ENCODE measurements around the gene RFX8. TPM values are rescaled to one million over a fixed set of nuclear protein-coding genes. Genes with fewer than 3 reads are reported as not detected.

RFX8 gene
- total RNA-seq, 2 donors from 2014 or later = 0.14 to 0.85 TPM

DNA sequence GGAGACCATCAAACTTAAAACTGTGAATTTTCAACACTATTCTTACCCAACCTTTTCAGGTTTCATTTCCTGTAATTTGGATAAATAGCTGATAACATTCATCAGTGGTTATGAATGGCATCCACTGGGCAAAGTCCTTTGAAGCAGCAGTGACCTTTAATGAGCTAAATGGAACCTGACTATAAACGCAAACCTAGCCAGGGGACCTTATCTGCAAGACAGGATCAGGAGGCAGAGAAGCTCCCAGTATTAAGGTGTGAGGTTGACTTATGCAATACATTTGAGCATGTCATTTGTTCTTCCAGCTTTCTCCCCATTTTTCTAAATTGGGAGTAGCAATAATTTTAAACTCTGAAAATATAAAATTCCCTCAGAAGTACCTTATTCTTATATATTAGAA lies 126.0 kb downstream of the RFX8 start:
- no peak for DNase-seq (ENCODE audit: low spot score)
- no peak for ATAC-seq (ENCODE audit: insufficient number of reproducible peaks, low FRiP score, low read depth)

More for the DNA sequence above, 126.0 kb downstream of the RFX8 start:
- Histone ChIP-seq H3K27me3 (replicated peaks; ENCODE audit: insufficient read depth) (no peaks in the 10 kb centered on the region), H3K36me3 (no peaks in the 10 kb centered on the region), H3K9me3 (no peaks in the 10 kb centered on the region), H3K4me3 (no peak overlapping the region), H3K4me1 (ENCODE audit: control insufficient read depth in 1 of 2, low read depth in 2 of 2) (no peaks in the 10 kb centered on the region), H3K27ac (no peak overlapping the region)
- TF ChIP-seq, protein P1, sequence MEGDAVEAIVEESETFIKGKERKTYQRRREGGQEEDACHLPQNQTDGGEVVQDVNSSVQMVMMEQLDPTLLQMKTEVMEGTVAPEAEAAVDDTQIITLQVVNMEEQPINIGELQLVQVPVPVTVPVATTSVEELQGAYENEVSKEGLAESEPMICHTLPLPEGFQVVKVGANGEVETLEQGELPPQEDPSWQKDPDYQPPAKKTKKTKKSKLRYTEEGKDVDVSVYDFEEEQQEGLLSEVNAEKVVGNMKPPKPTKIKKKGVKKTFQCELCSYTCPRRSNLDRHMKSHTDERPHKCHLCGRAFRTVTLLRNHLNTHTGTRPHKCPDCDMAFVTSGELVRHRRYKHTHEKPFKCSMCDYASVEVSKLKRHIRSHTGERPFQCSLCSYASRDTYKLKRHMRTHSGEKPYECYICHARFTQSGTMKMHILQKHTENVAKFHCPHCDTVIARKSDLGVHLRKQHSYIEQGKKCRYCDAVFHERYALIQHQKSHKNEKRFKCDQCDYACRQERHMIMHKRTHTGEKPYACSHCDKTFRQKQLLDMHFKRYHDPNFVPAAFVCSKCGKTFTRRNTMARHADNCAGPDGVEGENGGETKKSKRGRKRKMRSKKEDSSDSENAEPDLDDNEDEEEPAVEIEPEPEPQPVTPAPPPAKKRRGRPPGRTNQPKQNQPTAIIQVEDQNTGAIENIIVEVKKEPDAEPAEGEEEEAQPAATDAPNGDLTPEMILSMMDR (IDR thresholded peaks at IDR 0.05) = no peak

Other genes with a start within 250 kb of the RFX8 start
- gene CNOT11, start 222.2 kb downstream of the RFX8 start, total RNA-seq = 10 to 100 TPM; 27.8 to 34.2 TPM
- 100 to 1,000 TPM; 106 to 152 TPM for gene RNF149, start 166.4 kb downstream of the RFX8 start, total RNA-seq
- gene CREG2, start 87.6 kb downstream of the RFX8 start, total RNA-seq = not detected
- 100 to 1,000 TPM in 1 of 2 donors, 10 to 100 TPM in 1; 60.1 to 147 TPM for gene MAP4K4, start 222.6 kb upstream of the RFX8 start, total RNA-seq

All from thoracic aorta (tissue), 2 donors.